ENCODE results near the gene MSRB1. TPM values are rescaled to one million over a fixed set of nuclear protein-coding genes. Genes with fewer than 3 reads are reported as not detected.
A peak's percentile ranks its signal among the peaks of the same experiment; 100 is the strongest.

MSRB1 gene
- total and polyA plus RNA-seq, 2 of the 13 experiments (the other 11 are each of a cell fraction or from before 2014, with no cell fraction given) = 32.1 to 75.4 TPM

DNA sequence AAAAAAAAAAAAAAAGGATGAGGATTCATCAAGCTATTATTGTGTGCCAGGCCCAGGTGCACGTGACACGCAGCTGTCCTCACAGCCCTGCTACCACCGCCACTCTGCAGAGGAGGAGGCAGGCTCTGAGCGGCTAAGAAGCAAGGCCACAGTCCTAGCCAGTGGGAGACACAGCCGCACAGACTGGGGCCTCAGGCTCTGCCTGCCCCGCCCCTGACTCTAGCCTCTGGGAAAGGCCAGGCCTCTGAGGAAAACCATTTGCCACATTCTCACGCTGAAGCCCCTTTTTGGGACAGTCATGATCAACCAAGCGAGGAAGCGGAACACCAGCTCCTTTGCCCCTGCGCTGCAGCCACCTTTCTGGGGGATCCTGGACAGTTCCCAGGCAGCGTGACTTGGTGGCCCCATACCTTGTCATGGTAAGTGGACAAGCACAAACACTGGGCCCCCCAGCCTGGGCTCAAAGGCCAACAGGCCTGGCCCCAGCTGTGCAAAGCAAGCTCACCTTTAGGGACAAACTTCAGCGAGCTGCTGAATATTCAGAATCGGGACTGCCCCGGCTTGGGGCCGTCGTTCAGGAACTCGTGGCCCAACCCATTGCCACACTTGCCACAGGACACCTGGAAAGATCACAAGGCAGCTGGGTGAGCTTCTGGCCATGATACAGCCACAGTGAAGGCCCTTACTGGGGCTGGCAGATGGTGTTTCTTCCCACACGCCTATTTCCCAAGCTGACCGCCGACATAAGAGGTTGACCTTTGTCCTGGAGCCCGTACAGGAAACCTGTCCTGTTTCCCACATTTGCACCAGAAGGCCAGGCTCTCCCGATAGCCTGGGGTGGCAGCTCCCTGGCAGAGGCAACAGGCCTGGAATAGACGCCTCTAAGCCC is 2.5 kb downstream of the MSRB1 start (continued):
- TF ChIP-seq ZNF407 (CRISPR knock-in tag; IDR thresholded peaks at IDR 0.05; ENCODE audit: not compliant biosample characterization) (peak; percentile 64), KLF9 (CRISPR knock-in tag; IDR thresholded peaks at IDR 0.05; ENCODE audit: low read depth) (peak; percentile 67; the same call in 1 of the 2 replicates), RBM39 (IDR thresholded peaks at IDR 0.05; ENCODE audit: low read depth, low read length, poor library complexity, severe bottlenecking) (peak; percentile 88), ZFX (CRISPR knock-in tag; IDR thresholded peaks at IDR 0.05; ENCODE audit: low read depth) (peak; percentile 79), POLR2A (IDR thresholded peaks at IDR 0.05; ENCODE audit: insufficient read depth in 1 of 2, low read depth in 2 of 2, low read length in 2 of 2) (peak; percentile 61 to 74; a peak in 3 of 4 replicates), MTERF4 (CRISPR knock-in tag; IDR thresholded peaks at IDR 0.05) (peak; percentile 54; the same call in 1 of the 2 replicates), ZNF460 (CRISPR knock-in tag; IDR thresholded peaks at IDR 0.05; ENCODE audit: borderline replicate concordance) (no peak), PBX3 (CRISPR knock-in tag; IDR thresholded peaks at IDR 0.05; ENCODE audit: borderline replicate concordance) (no peak), KLF16 (CRISPR knock-in tag; IDR thresholded peaks at IDR 0.05) (peak in 1 of 2 experiments; percentile 42; a peak in 1 of 4 replicates), NFIB (CRISPR knock-in tag; IDR thresholded peaks at IDR 0.05; ENCODE audit: borderline replicate concordance) (no peak), ZNF512B (CRISPR knock-in tag; IDR thresholded peaks at IDR 0.05; ENCODE audit: borderline replicate concordance) (peak; percentile 81; the same call in 1 of the 2 replicates), ZNF644 (CRISPR knock-in tag; IDR thresholded peaks at IDR 0.05; ENCODE audit: low read depth) (peak; percentile 65; the same call in 1 of the 2 replicates), SNAI1 (CRISPR knock-in tag; IDR thresholded peaks at IDR 0.05; ENCODE audit: borderline replicate concordance) (peak; percentile 91; the same call in 1 of the 2 replicates), CHD2 (IDR thresholded peaks at IDR 0.05; ENCODE audit: low read depth, low read length) (no peak)

Measured in HepG2 (cell line).